GM12864 (cell line): ENCODE results near the gene ZNF469.
"Not testable (repeated sequence)": the region's sequence is repeated elsewhere in the genome, so short reads cannot be mapped to it uniquely, and the experiment has no call there.

Experiments
- DNase-seq: peaks from one replicate; pipeline ENCODE4 v3.0.0-alpha.2; 2011; ENCODE audit warnings: low read depth
- H3K4me3 ChIP-seq: 2 replicates; pipeline ENCODE4 v1.5.1; 2011; ENCODE audit warnings: mild to moderate bottlenecking, low read depth, low read length, control low read depth
- CTCF ChIP-seq: IDR thresholded peaks from 2 replicates; pipeline ENCODE4 v1.5.1; 2011; ENCODE audit warnings: low read depth, mild to moderate bottlenecking, moderate library complexity, low read length, control low read depth, inconsistent platforms; ENCODE audit errors: missing control alignments

ZNF469 gene

GRCh38 chr16:88356124-88356726 is 26.5 kb upstream of the ZNF469 start:
- no peak for DNase-seq
- H3K4me3 ChIP-seq = no peak overlapping the region
- no peak for TF ChIP-seq CTCF

- no peak for TF ChIP-seq CTCF
- no peak overlapping the region for H3K4me3 ChIP-seq
Measured at GRCh38 chr16:88356727-88357199, 26.0 kb upstream of the ZNF469 start.

DNA sequence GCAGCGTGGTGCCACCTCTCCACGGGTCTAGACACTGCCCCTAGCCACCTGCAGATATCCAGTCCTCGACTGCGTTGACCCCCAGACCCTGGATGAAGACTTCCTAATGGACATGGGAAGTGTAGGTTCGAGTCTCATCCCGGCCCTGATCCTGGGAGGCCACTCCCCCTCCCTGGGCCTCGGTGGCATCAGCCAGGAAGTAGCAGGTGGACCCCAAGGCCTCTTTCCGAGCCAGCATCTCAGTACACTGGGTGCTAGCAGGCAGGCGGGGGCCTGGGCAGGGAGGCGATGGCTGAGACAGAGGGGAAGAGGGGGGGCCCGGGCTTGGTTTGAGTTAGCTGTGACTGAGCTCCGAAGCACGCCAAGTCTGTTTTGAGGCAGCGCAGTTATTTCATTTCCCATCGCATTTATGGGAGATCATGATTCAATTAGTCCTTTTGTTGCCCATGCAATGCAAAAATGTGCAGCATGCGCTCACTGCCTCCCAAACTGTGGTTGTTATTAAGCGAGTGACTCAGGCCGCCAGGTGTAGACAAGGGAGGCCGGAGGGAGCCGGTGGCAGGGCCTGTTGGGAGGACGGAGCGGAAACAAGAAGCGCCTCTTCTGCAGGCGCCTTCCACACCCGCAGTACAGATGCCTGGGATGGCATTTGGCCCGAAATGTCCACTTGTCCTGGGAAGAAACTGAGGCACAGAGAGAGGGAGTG is 25.3 kb upstream of the ZNF469 start:
- TF ChIP-seq CTCF = no peak
- H3K4me3 ChIP-seq = no peak overlapping the region
- DNase-seq = no peak

More at GRCh38 chr16:88356727-88357199, 26.0 kb upstream of the ZNF469 start:
- no peak for DNase-seq

- no peak overlapping the region for H3K4me3 ChIP-seq
- TF ChIP-seq CTCF = no peak
- DNase-seq = no peak
Measured at GRCh38 chr16:88358023-88358420, 24.7 kb upstream of the ZNF469 start.

GRCh38 chr16:88359008-88359407 is 23.8 kb upstream of the ZNF469 start:
- H3K4me3 ChIP-seq = no peak overlapping the region
- DNase-seq = no peak

DNA sequence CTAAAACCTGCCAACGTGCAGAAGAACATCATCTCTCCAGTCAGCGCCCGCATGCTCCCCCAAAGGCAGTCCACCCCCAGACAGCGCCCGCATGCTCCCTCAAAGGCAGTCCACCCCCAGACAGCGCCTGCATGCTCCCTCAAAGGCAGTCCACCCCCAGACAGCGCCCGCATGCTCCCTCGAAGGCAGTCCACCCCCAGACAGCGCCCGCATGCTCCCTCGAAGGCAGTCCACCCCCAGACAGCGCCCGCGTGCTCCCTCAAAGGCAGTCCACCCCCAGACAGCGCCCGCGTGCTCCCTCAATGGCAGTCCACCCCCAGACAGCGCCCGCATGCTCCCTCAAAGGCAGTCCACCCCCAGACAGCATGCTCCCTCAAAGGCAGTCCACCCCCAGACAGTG is 22.4 kb upstream of the ZNF469 start:
- H3K4me3 ChIP-seq, DNase-seq: not testable (repeated sequence)

More at GRCh38 chr16:88359008-88359407, 23.8 kb upstream of the ZNF469 start:
- TF ChIP-seq CTCF = no peak

GRCh38 chr16:88360999-88361398 is 21.8 kb upstream of the ZNF469 start:
- no peak for TF ChIP-seq CTCF
- no peak for DNase-seq
- H3K4me3 ChIP-seq = no peak overlapping the region
